SK-N-SH (cell line): ENCODE results near the gene ADNP2.

Experiments used
- CHD2 ChIP-seq: fragments of 150-350 bp; IDR thresholded peaks from 2 replicates; pipeline ENCODE4 v1.6.1; 2018; ENCODE audit warnings: low read length; ENCODE audit not compliant: partially characterized antibody
- EP300 ChIP-seq, 2 experiments: IDR thresholded peaks; 2 replicates each; pipeline versions ENCODE4 v1.4.0 to v1.6.1; 2012; ENCODE audit warnings: borderline replicate concordance in 1 of 2, low read depth in 1 of 2, low read length in 1 of 2
- EZH2phosphoT487 ChIP-seq: fragments of 200-600 bp; sonication (generic); IDR thresholded peaks from 2 replicates; pipeline ENCODE4 v1.6.1; 2017; ENCODE audit warnings: low read depth, mixed run types, mild to moderate bottlenecking, antibody characterized with exemption, moderate library complexity, borderline replicate concordance
- GABPA ChIP-seq: IDR thresholded peaks from 2 replicates; pipeline ENCODE4 v1.4.0; 2012; ENCODE audit warnings: low read depth, mild to moderate bottlenecking
- MXI1 ChIP-seq: IDR thresholded peaks from 2 replicates; pipeline ENCODE4 v1.6.1; 2012; ENCODE audit warnings: mild to moderate bottlenecking, low read depth, low read length, improper control_type of control experiment
- RAD21 ChIP-seq: IDR thresholded peaks from 2 replicates; pipeline ENCODE4 v1.6.1; 2012; ENCODE audit warnings: mild to moderate bottlenecking, low read length
- YY1 ChIP-seq: IDR thresholded peaks from 2 replicates; pipeline ENCODE4 v1.4.0; 2012; ENCODE audit warnings: low read depth, mild to moderate bottlenecking
- TF ChIP-seq, protein P1 (sequence below): fragments of 200-600 bp; sonication (generic); IDR thresholded peaks from 2 replicates; pipeline ENCODE4 v1.6.1; 2017; ENCODE audit warnings: antibody characterized with exemption, mild to moderate bottlenecking, moderate library complexity
- TF ChIP-seq, protein P2 (sequence below): fragments of 150-350 bp; IDR thresholded peaks from 2 replicates; pipeline ENCODE4 v1.6.1; 2017; ENCODE audit warnings: antibody characterized with exemption, low read length, low read depth, borderline replicate concordance
- TF ChIP-seq, protein P3 (sequence below): IDR thresholded peaks from 2 replicates; pipeline ENCODE4 v1.4.0; 2012; ENCODE audit warnings: low read depth
- TF ChIP-seq, protein P4 (sequence below): IDR thresholded peaks from 2 replicates; pipeline ENCODE4; 2012

DNA sequence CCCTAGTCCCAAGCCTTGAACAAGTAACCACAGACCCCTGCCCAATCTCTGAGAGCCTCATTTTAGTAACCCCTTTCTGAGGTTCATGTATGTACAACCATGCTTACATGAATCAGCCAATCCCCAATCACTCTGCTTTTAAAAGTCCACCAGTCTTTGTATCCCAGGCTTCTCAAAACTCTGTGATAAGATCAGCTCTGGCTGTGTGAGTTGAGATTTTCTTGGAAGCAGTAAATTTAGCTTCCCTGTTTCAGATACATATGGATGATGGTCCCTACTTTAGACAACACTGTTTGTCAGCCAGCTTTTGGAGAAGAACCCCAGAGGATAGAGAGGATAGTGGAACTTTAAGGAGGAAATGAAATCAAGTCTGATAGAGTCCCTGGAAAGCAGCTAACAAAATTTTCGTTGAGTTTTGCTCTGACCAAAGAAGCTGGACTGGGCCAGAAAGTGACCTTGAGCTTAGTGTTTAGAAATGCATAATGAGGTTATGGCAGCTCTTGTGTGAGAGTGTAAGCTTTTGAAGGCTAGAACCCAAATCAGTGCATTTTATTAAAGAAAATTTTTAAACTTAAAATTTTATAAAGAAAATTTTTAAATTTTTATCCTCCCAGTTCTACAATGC, 3.7 kb downstream of the ADNP2 start:
- TF ChIP-seq, protein P1, sequence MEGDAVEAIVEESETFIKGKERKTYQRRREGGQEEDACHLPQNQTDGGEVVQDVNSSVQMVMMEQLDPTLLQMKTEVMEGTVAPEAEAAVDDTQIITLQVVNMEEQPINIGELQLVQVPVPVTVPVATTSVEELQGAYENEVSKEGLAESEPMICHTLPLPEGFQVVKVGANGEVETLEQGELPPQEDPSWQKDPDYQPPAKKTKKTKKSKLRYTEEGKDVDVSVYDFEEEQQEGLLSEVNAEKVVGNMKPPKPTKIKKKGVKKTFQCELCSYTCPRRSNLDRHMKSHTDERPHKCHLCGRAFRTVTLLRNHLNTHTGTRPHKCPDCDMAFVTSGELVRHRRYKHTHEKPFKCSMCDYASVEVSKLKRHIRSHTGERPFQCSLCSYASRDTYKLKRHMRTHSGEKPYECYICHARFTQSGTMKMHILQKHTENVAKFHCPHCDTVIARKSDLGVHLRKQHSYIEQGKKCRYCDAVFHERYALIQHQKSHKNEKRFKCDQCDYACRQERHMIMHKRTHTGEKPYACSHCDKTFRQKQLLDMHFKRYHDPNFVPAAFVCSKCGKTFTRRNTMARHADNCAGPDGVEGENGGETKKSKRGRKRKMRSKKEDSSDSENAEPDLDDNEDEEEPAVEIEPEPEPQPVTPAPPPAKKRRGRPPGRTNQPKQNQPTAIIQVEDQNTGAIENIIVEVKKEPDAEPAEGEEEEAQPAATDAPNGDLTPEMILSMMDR = no peak
- TF ChIP-seq EZH2phosphoT487 = no peak
- TF ChIP-seq, protein P2, sequence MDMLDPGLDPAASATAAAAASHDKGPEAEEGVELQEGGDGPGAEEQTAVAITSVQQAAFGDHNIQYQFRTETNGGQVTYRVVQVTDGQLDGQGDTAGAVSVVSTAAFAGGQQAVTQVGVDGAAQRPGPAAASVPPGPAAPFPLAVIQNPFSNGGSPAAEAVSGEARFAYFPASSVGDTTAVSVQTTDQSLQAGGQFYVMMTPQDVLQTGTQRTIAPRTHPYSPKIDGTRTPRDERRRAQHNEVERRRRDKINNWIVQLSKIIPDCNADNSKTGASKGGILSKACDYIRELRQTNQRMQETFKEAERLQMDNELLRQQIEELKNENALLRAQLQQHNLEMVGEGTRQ = no peak
- TF ChIP-seq, protein P3, sequence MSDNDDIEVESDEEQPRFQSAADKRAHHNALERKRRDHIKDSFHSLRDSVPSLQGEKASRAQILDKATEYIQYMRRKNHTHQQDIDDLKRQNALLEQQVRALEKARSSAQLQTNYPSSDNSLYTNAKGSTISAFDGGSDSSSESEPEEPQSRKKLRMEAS = no peak
- no peak for TF ChIP-seq CHD2
- TF ChIP-seq GABPA = no peak
- no peak for TF ChIP-seq YY1
- TF ChIP-seq, protein P4, sequence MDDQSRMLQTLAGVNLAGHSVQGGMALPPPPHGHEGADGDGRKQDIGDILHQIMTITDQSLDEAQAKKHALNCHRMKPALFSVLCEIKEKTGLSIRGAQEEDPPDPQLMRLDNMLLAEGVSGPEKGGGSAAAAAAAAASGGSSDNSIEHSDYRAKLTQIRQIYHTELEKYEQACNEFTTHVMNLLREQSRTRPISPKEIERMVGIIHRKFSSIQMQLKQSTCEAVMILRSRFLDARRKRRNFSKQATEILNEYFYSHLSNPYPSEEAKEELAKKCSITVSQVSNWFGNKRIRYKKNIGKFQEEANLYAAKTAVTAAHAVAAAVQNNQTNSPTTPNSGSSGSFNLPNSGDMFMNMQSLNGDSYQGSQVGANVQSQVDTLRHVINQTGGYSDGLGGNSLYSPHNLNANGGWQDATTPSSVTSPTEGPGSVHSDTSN = no peak
- TF ChIP-seq RAD21 = no peak
- peak; percentile 11; the same call in 1 of the 2 replicates for TF ChIP-seq MXI1
- no peak for TF ChIP-seq EP300 (IDR thresholded peaks at IDR 0.05; ENCODE audit: borderline replicate concordance in 1 of 2, low read depth in 1 of 2, low read length in 1 of 2)
